GM23248 (cell line): ENCODE measurements around the gene IRAG1. TPM values are rescaled to one million over a fixed set of nuclear protein-coding genes. Genes with fewer than 3 reads are reported as not detected.
A peak's percentile ranks its signal among the peaks of the same experiment; 100 is the strongest.

Experiments
- DNase-seq: peaks from one replicate; pipeline ENCODE4 v3.0.0-alpha.2; 2015
- H2AFZ ChIP-seq: fragments of 200-600 bp; sonication (generic); 2 replicates; pipeline ENCODE4 v1.6.1; 2016; ENCODE audit warnings: antibody characterized with exemption
- H3F3A ChIP-seq: fragments of 200-600 bp; sonication (generic); 2 replicates; pipeline ENCODE4 v1.6.1; 2016; ENCODE audit warnings: mild to moderate bottlenecking, antibody characterized with exemption, mixed run types; ENCODE audit not compliant: insufficient read depth
- H3K27ac ChIP-seq: fragments of 200-600 bp; sonication (generic); 2 replicates; pipeline ENCODE4 v1.5.1; 2016; ENCODE audit warnings: mild to moderate bottlenecking
- H3K27me3 ChIP-seq: fragments of 200-600 bp; sonication (generic); replicated peaks from 2 replicates; pipeline ENCODE4 v1.6.1; 2016; ENCODE audit warnings: mild to moderate bottlenecking; ENCODE audit not compliant: insufficient read depth
- H3K36me3 ChIP-seq: fragments of 200-600 bp; sonication (generic); 2 replicates; pipeline ENCODE4 v1.6.1; 2016; ENCODE audit warnings: low read depth, mild to moderate bottlenecking
- H3K4me1 ChIP-seq: fragments of 200-600 bp; sonication (generic); 2 replicates; pipeline ENCODE4 v1.6.1; 2016; ENCODE audit warnings: mild to moderate bottlenecking; ENCODE audit not compliant: insufficient read depth
- H3K4me2 ChIP-seq: fragments of 200-600 bp; sonication (generic); one replicate; pipeline ENCODE4 v1.6.1; 2016; ENCODE audit warnings: mild to moderate bottlenecking; ENCODE audit not compliant: unreplicated experiment
- H3K4me3 ChIP-seq: fragments of 200-600 bp; sonication (generic); 2 replicates; pipeline ENCODE4 v1.5.1; 2016; ENCODE audit warnings: mild to moderate bottlenecking
- H3K79me2 ChIP-seq: fragments of 200-600 bp; sonication (generic); 2 replicates; pipeline ENCODE4 v1.6.1; 2016; ENCODE audit warnings: mild to moderate bottlenecking; ENCODE audit not compliant: insufficient read depth
- H3K9ac ChIP-seq: fragments of 200-600 bp; sonication (generic); 2 replicates; pipeline ENCODE4 v1.6.1; 2016; ENCODE audit warnings: mild to moderate bottlenecking
- H3K9me2 ChIP-seq: fragments of 200-600 bp; sonication (generic); 2 replicates; pipeline ENCODE4 v1.6.1; 2016; ENCODE audit warnings: mixed run types, mild to moderate bottlenecking, moderate library complexity; ENCODE audit not compliant: insufficient read depth
- H3K9me3 ChIP-seq: fragments of 200-600 bp; sonication (generic); one replicate; pipeline ENCODE4 v1.6.1; 2017; ENCODE audit warnings: low read depth
- H4K20me1 ChIP-seq: fragments of 200-600 bp; sonication (generic); 2 replicates; pipeline ENCODE4 v1.6.0; 2016; ENCODE audit not compliant: insufficient read depth
- EZH2 ChIP-seq: fragments of 200-600 bp; sonication (generic); IDR thresholded peaks from 2 replicates; pipeline ENCODE4 v1.6.1; 2018; ENCODE audit warnings: antibody characterized with exemption, mild to moderate bottlenecking; ENCODE audit not compliant: insufficient read depth, poor library complexity, severe bottlenecking
- EZH2phosphoT487 ChIP-seq: fragments of 200-600 bp; sonication (generic); IDR thresholded peaks from 2 replicates; pipeline ENCODE4 v1.6.1; 2018; ENCODE audit warnings: antibody characterized with exemption, moderate library complexity, mild to moderate bottlenecking, low read depth; ENCODE audit not compliant: insufficient read depth
- WGBS, 2 experiments: methylation state at CpG; one replicate each; pipeline ENCODE4 v1.1.6; 2015 to 2017; ENCODE audit warnings: low lambda C conversion rate in 2 of 2, low coverage in 1 of 2; ENCODE audit errors: missing lambda C conversion rate in 2 of 2; 5-methylcytosine and 5-hydroxymethylcytosine counted together
- in situ Hi-C: fragments of 300-500 bp; cut with MboI; formaldehyde crosslinking; loops from 2 replicates; pipeline ENCODE4 v1.15.0; 2020
- polyA plus RNA-seq: library from polyadenylated mRNA; unstranded; fragments of >200 nt; fragmentation: Nextera tagmentation; extraction: Ambion mirVana; gene quantifications from 2 replicates; pipeline ENCODE4 v1.2.1, GENCODE V29; 2016
- total RNA-seq: library from RNA; depleted of rRNA; stranded (reverse); fragments of >200 nt; shearing (Covaris generic); gene quantifications from 2 replicates; pipeline ENCODE4 v1.2.3, GENCODE V29; 2014

IRAG1 gene
- total and polyA plus RNA-seq, 2 experiments from 2014 or later: 5.3 to 6.7 TPM

- Histone ChIP-seq H3K9me3 (no peaks in the 10 kb centered on the region), H3K4me3 (no peak overlapping the region), H4K20me1 (no peaks in the 10 kb centered on the region), H2AFZ (no peak overlapping the region), H3K9ac (no peak overlapping the region), H3F3A (peaks cover 11% of the 10 kb centered on the region), H3K27me3 (no peaks in the 10 kb centered on the region), H3K4me2 (no peak overlapping the region), H3K9me2 (no peaks in the 10 kb centered on the region), H3K79me2 (no peaks in the 10 kb centered on the region), H3K36me3 (no peaks in the 10 kb centered on the region), H3K4me1 (peaks cover 13% of the 10 kb centered on the region), H3K27ac (no peak overlapping the region)
- WGBS, 2 experiments: 46 to 54% methylated on average over 2 of the region's 2 CpGs
- DNase-seq: no peak
- TF ChIP-seq EZH2phosphoT487 (no peak), EZH2 (no peak)
- in situ Hi-C loops: no loop called here
These were observed 27.4 kb upstream of the IRAG1 start for GRCh38 chr11:10720881-10721376.

- in situ Hi-C loops: no loop called here
- no peak overlapping the region for H3K9ac ChIP-seq
- H3K79me2 ChIP-seq: no peaks in the 10 kb centered on the region
- DNase-seq: no peak
- peaks cover 15% of the 10 kb centered on the region for H3K4me1 ChIP-seq
- WGBS, 2 experiments: 82% methylated on average over 2 of the region's 2 CpGs
- no peaks in the 10 kb centered on the region for H3F3A ChIP-seq
- H3K27ac ChIP-seq: no peak overlapping the region
- H3K9me3 ChIP-seq: no peaks in the 10 kb centered on the region
- H3K4me2 ChIP-seq: no peak overlapping the region
- H3K27me3 ChIP-seq: no peaks in the 10 kb centered on the region
- TF ChIP-seq EZH2phosphoT487 (no peak), EZH2 (no peak)
- no peaks in the 10 kb centered on the region for H4K20me1 ChIP-seq
- H3K36me3 ChIP-seq: no peaks in the 10 kb centered on the region
- H3K9me2 ChIP-seq: no peaks in the 10 kb centered on the region
- no peak overlapping the region for H2AFZ ChIP-seq
- no peak overlapping the region for H3K4me3 ChIP-seq
These were observed 26.1 kb upstream of the IRAG1 start for GRCh38 chr11:10719616-10720015.

GRCh38 chr11:10716543-10717259, 23.1 kb upstream of the IRAG1 start:
- no peaks in the 10 kb centered on the region for H4K20me1 ChIP-seq
- H3K9me2 ChIP-seq: no peaks in the 10 kb centered on the region
- no peak overlapping the region for H3K27ac ChIP-seq
- no peaks in the 10 kb centered on the region for H3F3A ChIP-seq
- peak; percentile 31 for DNase-seq
- no peak overlapping the region for H3K4me3 ChIP-seq
- H3K9me3 ChIP-seq: no peaks in the 10 kb centered on the region
- H3K9ac ChIP-seq: no peak overlapping the region
- in situ Hi-C loops: no loop called here
- H3K79me2 ChIP-seq: no peaks in the 10 kb centered on the region
- H3K27me3 ChIP-seq: no peaks in the 10 kb centered on the region
- 70 to 71% methylated on average over 9 of the region's 9 CpGs for WGBS, 2 experiments
- H2AFZ ChIP-seq: no peak overlapping the region
- peaks cover 15% of the 10 kb centered on the region for H3K4me1 ChIP-seq
- no peak overlapping the region for H3K4me2 ChIP-seq
- H3K36me3 ChIP-seq: no peaks in the 10 kb centered on the region
- TF ChIP-seq EZH2phosphoT487: no peak
- no peak for TF ChIP-seq EZH2

GRCh38 chr11:10716122-10716521, 22.6 kb upstream of the IRAG1 start:
- no peak overlapping the region for H3K4me2 ChIP-seq
- in situ Hi-C loops: no loop called here
- 38 to 41% methylated on average over 3 of the region's 3 CpGs for WGBS, 2 experiments

More at GRCh38 chr11:10716122-10716521, 22.6 kb upstream of the IRAG1 start:
- Histone ChIP-seq H2AFZ (peak overlapping the region; percentile 36; the same call in 1 of the 2 replicates), H3K4me3 (no peak overlapping the region), H3K9ac (no peak overlapping the region), H3K9me3 (no peaks in the 10 kb centered on the region), H3F3A (no peaks in the 10 kb centered on the region), H3K27ac (no peak overlapping the region), H4K20me1 (no peaks in the 10 kb centered on the region), H3K27me3 (no peaks in the 10 kb centered on the region), H3K4me1 (peaks cover 15% of the 10 kb centered on the region), H3K9me2 (no peaks in the 10 kb centered on the region), H3K36me3 (no peaks in the 10 kb centered on the region), H3K79me2 (no peaks in the 10 kb centered on the region)
- DNase-seq: peak; percentile 45
- TF ChIP-seq EZH2 (no peak), EZH2phosphoT487 (no peak)
